Naive thymus-derived CD4-positive, alpha-beta T cell (primary cell): Measurements from ENCODE around the gene SSX2IP. TPM values are rescaled to one million over a fixed set of nuclear protein-coding genes. Genes with fewer than 3 reads are reported as not detected.

ENCODE experiments used
- ATAC-seq: fragments of 150-1000 bp; cut with Tn5 transposase; 2 replicates; pipeline ENCODE4 v1.10.0; 2021; ENCODE audit warnings: mild to moderate bottlenecking, moderate library complexity
- CTCF ChIA-PET: fragments of 350-600 bp; sonication (Branson Sonifier 250); formaldehyde crosslinking; loops from one replicate; lab custom pipeline; 2021; ENCODE audit warnings: antibody characterized with exemption; lab: Charles Lee
- POLR2A ChIA-PET: fragments of 350-600 bp; sonication (Branson Sonifier 250); formaldehyde crosslinking; loops from one replicate; lab custom pipeline; 2021; ENCODE audit warnings: antibody characterized with exemption, inconsistent platforms; lab: Charles Lee
- DNase-seq, 9 donors: peaks; one replicate each; pipeline versions ENCODE4 v3.0.0 to v3.0.0-alpha.2; 2020 to 2022; ENCODE audit warnings: mixed read lengths in 1 of 9
- H3K27ac ChIP-seq: one replicate; pipeline ENCODE4 v1.7.0; 2013; ENCODE audit warnings: mild to moderate bottlenecking, low read depth, low read length, moderate library complexity
- H3K27me3 ChIP-seq, 2 donors: one replicate each; pipeline ENCODE4 v1.7.0; 2013; ENCODE audit warnings: low read length in 2 of 2, mild to moderate bottlenecking in 2 of 2, moderate library complexity in 2 of 2; ENCODE audit not compliant: control insufficient read depth in 2 of 2, insufficient read depth in 2 of 2
- H3K36me3 ChIP-seq, 3 experiments: 1 replicate in 2 of 3; 2 replicates in 1 of 3; pipeline ENCODE4 v1.7.0; 2013; ENCODE audit warnings: low read length in 3 of 3, mild to moderate bottlenecking in 3 of 3, moderate library complexity in 1 of 3; ENCODE audit not compliant: insufficient read depth in 3 of 3, control insufficient read depth in 2 of 3
- H3K4me1 ChIP-seq, 2 donors: one replicate each; pipeline ENCODE4 v1.7.0; 2013; ENCODE audit warnings: low read length in 2 of 2, mild to moderate bottlenecking in 2 of 2, moderate library complexity in 1 of 2; ENCODE audit not compliant: control insufficient read depth in 2 of 2, insufficient read depth in 2 of 2
- H3K4me3 ChIP-seq: 2 replicates; pipeline ENCODE4 v1.7.0; 2013; ENCODE audit warnings: mild to moderate bottlenecking, low read length
- H3K9me3 ChIP-seq, 3 experiments: 1 replicate in 2 of 3; 2 replicates in 1 of 3; pipeline ENCODE4 v1.7.0; 2013; ENCODE audit warnings: low read length in 3 of 3; ENCODE audit not compliant: control insufficient read depth in 2 of 3
- H3K27ac Mint-ChIP-seq, 9 donors: one replicate each; pipeline ENCODE4 v1.8.0; 2020 to 2022; ENCODE audit warnings: mixed read lengths in 9 of 9, mild to moderate bottlenecking in 8 of 9, moderate library complexity in 5 of 9, inconsistent platforms in 2 of 9
- H3K27me3 Mint-ChIP-seq, 5 donors: one replicate each; pipeline ENCODE4 v1.8.0; 2021 to 2022; ENCODE audit warnings: mixed read lengths in 5 of 5, mild to moderate bottlenecking in 1 of 5
- H3K36me3 Mint-ChIP-seq, 5 donors: one replicate each; pipeline ENCODE4 v1.8.0; 2020 to 2022; ENCODE audit warnings: mixed read lengths in 5 of 5, mild to moderate bottlenecking in 3 of 5, inconsistent platforms in 1 of 5
- H3K4me1 Mint-ChIP-seq, 7 donors: one replicate each; pipeline ENCODE4 v1.8.0; 2020 to 2022; ENCODE audit warnings: mixed read lengths in 7 of 7, mild to moderate bottlenecking in 3 of 7, inconsistent platforms in 1 of 7
- H3K4me3 Mint-ChIP-seq, 10 donors: one replicate each; pipeline ENCODE4 v1.8.0; 2020 to 2022; ENCODE audit warnings: mild to moderate bottlenecking in 10 of 10, mixed read lengths in 10 of 10, moderate library complexity in 6 of 10, inconsistent platforms in 2 of 10
- H3K9me3 Mint-ChIP-seq, 11 donors: one replicate each; pipeline ENCODE4 v1.8.0; 2020 to 2022; ENCODE audit warnings: mixed read lengths in 11 of 11, mild to moderate bottlenecking in 4 of 11, inconsistent platforms in 1 of 11, moderate library complexity in 1 of 11
- intact Hi-C, 2 donors: fragments of 100-400 bp; cut with micrococcal nuclease; formaldehyde crosslinking; loops; one replicate each; pipeline ENCODE4 v1.15.1; 2023
- polyA plus RNA-seq, 2 donors: library from polyadenylated mRNA; unstranded; fragments of 300-500 nt; fragmentation: Illumina TruSeq; gene quantifications; one replicate each; pipeline ENCODE4 v1.2.3, GENCODE V29; 2021
- total RNA-seq, 6 experiments: library from RNA in 5 of 6; stranded (reverse) in 5 of 6; gene quantifications; 1 replicate in 5 of 6; 2 replicates in 1 of 6; pipeline ENCODE4 v1.2.3 and lab custom pipeline; 2021 to 2026

Gene SSX2IP
- total and polyA plus RNA-seq, 7 experiments from 2014 or later, result 7.5 to 13.4 (median 8.4) TPM

DNA sequence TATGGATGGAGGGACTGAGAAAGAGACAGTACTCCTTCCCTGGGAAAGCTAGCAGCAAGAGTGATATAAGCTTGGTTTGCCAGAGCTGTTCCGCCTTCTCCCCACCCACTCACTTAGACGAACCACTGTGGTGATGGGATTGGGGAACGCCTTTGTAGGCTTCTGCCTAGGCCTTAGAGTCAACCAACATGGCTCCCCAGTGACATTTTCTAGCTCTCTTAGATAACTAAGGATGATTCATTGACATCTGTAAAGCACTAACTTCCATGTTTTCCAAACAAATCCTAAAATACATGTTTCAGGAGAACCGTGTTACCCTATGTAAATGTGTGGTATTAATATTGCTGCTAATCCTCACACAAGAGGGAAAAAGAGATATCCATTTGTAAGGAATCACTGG, 21.6 kb upstream of the SSX2IP start:
- ChIA-PET POLR2A (interaction anchor here (0.9 kb wide), 1 partner anchor 9 kb away, joined by 3 read pairs; no protein-coding TSS in a partner anchor), CTCF (interaction anchor here (0.9 kb wide), 1 partner anchor 13 kb away, joined by 4 read pairs; no protein-coding TSS in a partner anchor)
- Mint-ChIP-seq H3K36me3 (no peaks in the 10 kb centered on the region), H3K4me1 (peaks cover 0 to 3% (median 0%) of the 10 kb centered on the region in 7 donors), H3K4me3 (no peak overlapping the region), H3K27ac (no peak overlapping the region), H3K27me3 (peaks cover 0 to 4% (median 2%) of the 10 kb centered on the region in 5 donors), H3K9me3 (no peaks in the 10 kb centered on the region)
- H3K4me3 ChIP-seq, result no peak overlapping the region
- H3K4me1 ChIP-seq, result no peaks in the 10 kb centered on the region
- no peaks in the 10 kb centered on the region for H3K36me3 ChIP-seq
- DNase-seq (no peak), ATAC-seq (no peak)
- intact Hi-C loops, result no loop called here
- no peaks in the 10 kb centered on the region for H3K27me3 ChIP-seq
- no peak overlapping the region for H3K27ac ChIP-seq
- H3K9me3 ChIP-seq, result no peaks in the 10 kb centered on the region

- CTCF ChIA-PET, result interaction anchor here (0.6 kb wide), 1 partner anchor 21 kb away, joined by 3 read pairs; no protein-coding TSS in a partner anchor
- H3K27ac ChIP-seq, result no peak overlapping the region
- Mint-ChIP-seq H3K27me3 (peaks cover 0 to 4% (median 2%) of the 10 kb centered on the region in 5 donors), H3K4me3 (no peak overlapping the region), H3K9me3 (no peaks in the 10 kb centered on the region), H3K36me3 (no peaks in the 10 kb centered on the region), H3K27ac (no peak overlapping the region), H3K4me1 (peaks cover 0 to 2% (median 0%) of the 10 kb centered on the region in 7 donors)
- H3K36me3 ChIP-seq, result no peaks in the 10 kb centered on the region
- intact Hi-C loops, result no loop called here
- H3K4me1 ChIP-seq, result no peaks in the 10 kb centered on the region
- DNase-seq, result no peak
- no peak overlapping the region for H3K4me3 ChIP-seq
- ATAC-seq, result no peak
- POLR2A ChIA-PET, result interaction anchor here (0.9 kb wide), 1 partner anchor 10 kb away, joined by 3 read pairs; no protein-coding TSS in a partner anchor
- H3K9me3 ChIP-seq, result no peaks in the 10 kb centered on the region
- H3K27me3 ChIP-seq, result no peaks in the 10 kb centered on the region
Observed at GRCh38 chr1:84711121-84711520, 20.9 kb upstream of the SSX2IP start.

- peaks cover 0 to 4% (median 2%) of the 10 kb centered on the region in 5 donors for H3K27me3 Mint-ChIP-seq
- ATAC-seq, result no peak
- H3K4me3 Mint-ChIP-seq, result no peak overlapping the region
- H3K4me1 Mint-ChIP-seq, result no peaks in the 10 kb centered on the region
- no peak overlapping the region for H3K4me3 ChIP-seq
- H3K9me3 Mint-ChIP-seq, result no peaks in the 10 kb centered on the region
- H3K9me3 ChIP-seq, result no peaks in the 10 kb centered on the region
- intact Hi-C loops, result no loop called here
- no peak overlapping the region for H3K27ac Mint-ChIP-seq
- H3K36me3 Mint-ChIP-seq, result no peaks in the 10 kb centered on the region
- no peak for DNase-seq
- no peak overlapping the region for H3K27ac ChIP-seq
- H3K4me1 ChIP-seq, result no peaks in the 10 kb centered on the region
- no peaks in the 10 kb centered on the region for H3K27me3 ChIP-seq
- POLR2A ChIA-PET, result no interaction called here
- CTCF ChIA-PET, result no interaction called here
- H3K36me3 ChIP-seq, result no peaks in the 10 kb centered on the region
Observed at GRCh38 chr1:84709131-84709530, 18.9 kb upstream of the SSX2IP start.

DNA sequence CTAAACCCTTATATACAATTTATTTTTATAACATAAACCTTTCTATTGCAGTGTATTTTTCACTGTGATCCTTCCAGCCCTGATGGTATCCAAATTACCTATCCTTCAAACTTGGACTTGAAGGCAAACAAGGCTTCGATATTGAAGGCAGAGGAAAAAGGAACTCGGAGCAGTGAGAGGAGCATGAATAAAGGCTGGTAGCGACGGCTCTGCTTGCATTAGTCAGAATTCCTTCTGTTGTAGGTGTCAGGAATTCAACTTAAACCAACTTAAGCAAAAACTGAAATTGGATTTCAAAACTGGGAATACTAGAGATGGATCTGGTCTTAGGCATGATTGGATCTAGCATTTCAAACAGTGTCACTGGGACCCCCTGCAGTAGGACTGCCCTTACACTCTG, 17.8 kb upstream of the SSX2IP start:
- no peak overlapping the region for H3K4me3 Mint-ChIP-seq
- no peaks in the 10 kb centered on the region for H3K36me3 Mint-ChIP-seq
- Histone ChIP-seq H3K27ac (no peak overlapping the region), H3K9me3 (no peaks in the 10 kb centered on the region), H3K36me3 (no peaks in the 10 kb centered on the region), H3K27me3 (no peaks in the 10 kb centered on the region), H3K4me1 (no peaks in the 10 kb centered on the region), H3K4me3 (no peak overlapping the region)
- H3K27ac Mint-ChIP-seq, result no peak overlapping the region
- H3K9me3 Mint-ChIP-seq, result no peaks in the 10 kb centered on the region
- POLR2A ChIA-PET, result no interaction called here
- ATAC-seq (no peak), DNase-seq (no peak)
- CTCF ChIA-PET, result no interaction called here
- no peaks in the 10 kb centered on the region for H3K4me1 Mint-ChIP-seq
- peaks cover 0 to 5% (median 2%) of the 10 kb centered on the region in 5 donors for H3K27me3 Mint-ChIP-seq
- intact Hi-C loops, result no loop called here

DNA sequence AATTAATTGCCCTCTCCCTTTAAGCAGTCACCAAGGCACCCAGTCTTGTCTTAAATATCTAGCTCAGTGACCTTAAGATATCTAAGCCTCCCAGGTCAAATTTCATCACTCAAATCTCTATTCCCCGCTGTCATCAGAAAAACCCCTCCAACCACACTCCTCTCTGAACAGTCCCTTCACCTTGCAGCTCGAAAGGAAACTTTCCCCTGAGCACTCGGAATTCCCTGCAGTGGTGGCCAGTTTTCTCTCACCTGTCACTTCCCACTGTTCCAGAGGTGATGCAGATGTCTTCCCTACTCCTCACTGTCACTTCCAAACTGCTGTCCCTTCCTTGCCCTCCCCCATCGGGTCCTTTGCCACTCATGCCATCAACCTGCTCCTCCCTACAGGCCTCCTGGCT, 15.3 kb upstream of the SSX2IP start:
- Mint-ChIP-seq H3K27me3 (peaks cover 0 to 12% (median 10%) of the 10 kb centered on the region in 5 donors), H3K36me3 (no peaks in the 10 kb centered on the region), H3K27ac (no peak overlapping the region), H3K4me3 (no peak overlapping the region), H3K4me1 (peaks cover 0 to 10% (median under 1%) of the 10 kb centered on the region in 7 donors), H3K9me3 (no peaks in the 10 kb centered on the region)
- ATAC-seq (no peak), DNase-seq (no peak)
- intact Hi-C loops, result loop anchor here in 1 of 2 donors (2.0 kb wide), 1 partner anchor 15 kb away; the partner anchor contains the start of gene SSX2IP
- no peaks in the 10 kb centered on the region for H3K27me3 ChIP-seq
- ChIA-PET POLR2A (interaction anchor here (0.6 kb wide), 1 partner anchor 10 kb away, joined by 3 read pairs; no protein-coding TSS in a partner anchor), CTCF (no interaction called here)
- no peaks in the 10 kb centered on the region for H3K9me3 ChIP-seq
- no peaks in the 10 kb centered on the region for H3K36me3 ChIP-seq
- H3K4me3 ChIP-seq, result no peak overlapping the region
- H3K27ac ChIP-seq, result no peak overlapping the region
- peaks cover 0 to 4% of the 10 kb centered on the region in 2 donors for H3K4me1 ChIP-seq

GRCh38 chr1:84704872-84705417, 14.7 kb upstream of the SSX2IP start:
- no peaks in the 10 kb centered on the region for H3K36me3 Mint-ChIP-seq
- no peak overlapping the region for H3K4me3 ChIP-seq
- no peak overlapping the region for H3K27ac ChIP-seq
- peaks cover 0 to 4% of the 10 kb centered on the region in 2 donors for H3K4me1 ChIP-seq
- peaks cover 0 to 18% (median 10%) of the 10 kb centered on the region in 5 donors for H3K27me3 Mint-ChIP-seq
- no peaks in the 10 kb centered on the region for H3K27me3 ChIP-seq
- intact Hi-C loops, result loop anchor here in 1 of 2 donors (2.0 kb wide), 1 partner anchor 14 kb away; the partner anchor contains the start of gene SSX2IP
- H3K4me3 Mint-ChIP-seq, result no peak overlapping the region
- ATAC-seq (no peak), DNase-seq (no peak)
- H3K4me1 Mint-ChIP-seq, result peaks cover 2 to 16% (median 7%) of the 10 kb centered on the region in 7 donors
- no peak overlapping the region for H3K27ac Mint-ChIP-seq
- ChIA-PET POLR2A (no interaction called here), CTCF (no interaction called here)
- no peaks in the 10 kb centered on the region for H3K36me3 ChIP-seq
- H3K9me3 Mint-ChIP-seq, result no peaks in the 10 kb centered on the region
- no peaks in the 10 kb centered on the region for H3K9me3 ChIP-seq
